ENCODE measurements around the gene ABCB11. TPM values are rescaled to one million over a fixed set of nuclear protein-coding genes. Genes with fewer than 3 reads are reported as not detected.

The ABCB11 gene
- total and polyA plus RNA-seq, 2 donors (not counting 3 experiments of a cell fraction or from before 2014, with no cell fraction given) = 0.22 to 0.44 TPM

- intact Hi-C loops (cut with micrococcal nuclease) (no loop called here), dilution Hi-C loops (cut with MboI; ENCODE audit: extremely low pct_ligation_motif_present, low sequenced_read_pairs) (no loop called here)
- Histone ChIP-seq H4K20me1 (replicated peaks; ENCODE audit: control insufficient read depth, extremely low read depth, insufficient read depth, low read length) (no peaks in the 10 kb centered on the region), H3K9ac (replicated peaks; ENCODE audit: extremely low read depth, insufficient read depth, low read length) (no peak overlapping the region), H3K4me1 (ENCODE audit: control insufficient read depth, extremely low read depth, insufficient read depth, low read length) (no peaks in the 10 kb centered on the region), H3K9me3 (replicated peaks; ENCODE audit: control insufficient read depth, insufficient read depth, low read length) (no peaks in the 10 kb centered on the region), H3K79me2 (ENCODE audit: control insufficient read depth, insufficient read depth, low read length) (no peaks in the 10 kb centered on the region), H3K27me3 (ENCODE audit: control insufficient read depth in 2 of 2, insufficient read depth in 2 of 2, low read length in 2 of 2) (peaks cover 24 to 27% of the 10 kb centered on the region in 2 experiments), H2AFZ (ENCODE audit: low read depth, low read length) (no peak overlapping the region), H3K36me3 (ENCODE audit: control insufficient read depth in 2 of 2, extremely low read depth in 1 of 2, insufficient read depth in 2 of 2, low read length in 2 of 2) (no peaks in the 10 kb centered on the region), H3K27ac (ENCODE audit: insufficient read depth, low read depth, low read length) (no peak overlapping the region), H3K9me1 (replicated peaks; ENCODE audit: control insufficient read depth, extremely low read depth, insufficient read depth, low read length) (no peaks in the 10 kb centered on the region), H3K4me2 (ENCODE audit: insufficient read depth, low read length) (no peak overlapping the region), H3K4me3 (replicated peaks in 1 of 3; ENCODE audit: insufficient read depth in 1 of 3, low read depth in 1 of 3, low read length in 3 of 3) (no peak overlapping the region)
- no peak for FAIRE-seq
- DNase-seq (ENCODE audit: low read depth, low spot score) = no peak
- TF ChIP-seq GATA2 (IDR thresholded peaks at IDR 0.05; ENCODE audit: insufficient read depth, insufficient read length, low read depth, low read length) (no peak), POLR2AphosphoS5 (IDR thresholded peaks at IDR 0.05; ENCODE audit: insufficient read depth, low read depth, low read length) (no peak), FOS (IDR thresholded peaks at IDR 0.05; ENCODE audit: borderline replicate concordance, insufficient read depth, low read length) (no peak), EZH2 (IDR thresholded peaks at IDR 0.05; ENCODE audit: borderline replicate concordance, low read depth, low read length, severe bottlenecking) (no peak), POLR2A (IDR thresholded peaks at IDR 0.05; ENCODE audit: low read depth, low read length) (no peak), MYC (IDR thresholded peaks at IDR 0.05; ENCODE audit: low read depth, low read length) (no peak), MAX (IDR thresholded peaks at IDR 0.05; ENCODE audit: insufficient read depth, insufficient read length) (no peak), JUN (IDR thresholded peaks at IDR 0.05; ENCODE audit: borderline replicate concordance, insufficient read depth, insufficient read length, low read depth) (no peak)
- TF ChIP-seq, protein P1, sequence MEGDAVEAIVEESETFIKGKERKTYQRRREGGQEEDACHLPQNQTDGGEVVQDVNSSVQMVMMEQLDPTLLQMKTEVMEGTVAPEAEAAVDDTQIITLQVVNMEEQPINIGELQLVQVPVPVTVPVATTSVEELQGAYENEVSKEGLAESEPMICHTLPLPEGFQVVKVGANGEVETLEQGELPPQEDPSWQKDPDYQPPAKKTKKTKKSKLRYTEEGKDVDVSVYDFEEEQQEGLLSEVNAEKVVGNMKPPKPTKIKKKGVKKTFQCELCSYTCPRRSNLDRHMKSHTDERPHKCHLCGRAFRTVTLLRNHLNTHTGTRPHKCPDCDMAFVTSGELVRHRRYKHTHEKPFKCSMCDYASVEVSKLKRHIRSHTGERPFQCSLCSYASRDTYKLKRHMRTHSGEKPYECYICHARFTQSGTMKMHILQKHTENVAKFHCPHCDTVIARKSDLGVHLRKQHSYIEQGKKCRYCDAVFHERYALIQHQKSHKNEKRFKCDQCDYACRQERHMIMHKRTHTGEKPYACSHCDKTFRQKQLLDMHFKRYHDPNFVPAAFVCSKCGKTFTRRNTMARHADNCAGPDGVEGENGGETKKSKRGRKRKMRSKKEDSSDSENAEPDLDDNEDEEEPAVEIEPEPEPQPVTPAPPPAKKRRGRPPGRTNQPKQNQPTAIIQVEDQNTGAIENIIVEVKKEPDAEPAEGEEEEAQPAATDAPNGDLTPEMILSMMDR (IDR thresholded peaks at IDR 0.05; ENCODE audit: extremely low read depth in 1 of 2, insufficient read depth in 1 of 2, low read depth in 1 of 2, low read length in 2 of 2) = no peak
- POLR2A ChIA-PET = no interaction called here
- BruUV-seq (replicated peaks) = no TSS peak
- CTCF ChIA-PET = interaction anchor here (0.9 kb wide), 1 partner anchor 11 kb away, joined by 3 read pairs; no protein-coding TSS in a partner anchor
These were observed 120.8 kb downstream of the ABCB11 start for GRCh38 chr2:168910330-168910729.

All from endothelial cell of umbilical vein (primary cell).